ENCODE data around the gene KCNQ4. TPM values are rescaled to one million over a fixed set of nuclear protein-coding genes. Genes with fewer than 3 reads are reported as not detected.

KCNQ4 gene
- total and polyA plus RNA-seq, 3 donors from 2014 or later: 1.4 to 2.4 (median 2.3) TPM

GRCh38 chr1:40853113-40853884, 69.7 kb downstream of the KCNQ4 start:
- Histone ChIP-seq H3K36me3 (ENCODE audit: low read depth, missing control alignments) (no peaks in the 10 kb centered on the region), H3K4me1 (peaks cover 3% of the 10 kb centered on the region), H3K27me3 (no peaks in the 10 kb centered on the region), H3K4me3 (no peak overlapping the region), H3K27ac (no peak overlapping the region), H3K9me3 (no peaks in the 10 kb centered on the region)
- no peak for DNase-seq
- 70 to 74% methylated on average over 13 of the region's 13 CpGs for whole genome bisulfite sequencing, 2 donors
- TF ChIP-seq CTCF (IDR thresholded peaks at IDR 0.05) (no peak), POLR2A (IDR thresholded peaks at IDR 0.05) (no peak)
- intact Hi-C loops (cut with DNase I; ENCODE audit: low total_unique reads): no loop called here

- DNase-seq: no peak
- Histone ChIP-seq H3K36me3 (ENCODE audit: low read depth, missing control alignments) (no peaks in the 10 kb centered on the region), H3K4me1 (peaks cover 3% of the 10 kb centered on the region), H3K27ac (no peak overlapping the region), H3K27me3 (no peaks in the 10 kb centered on the region), H3K9me3 (no peaks in the 10 kb centered on the region), H3K4me3 (no peak overlapping the region)
- TF ChIP-seq POLR2A (IDR thresholded peaks at IDR 0.05) (no peak), CTCF (IDR thresholded peaks at IDR 0.05) (no peak)
- 68 to 74% methylated on average over 2 to 5 of the region's 5 CpGs for WGBS, 2 donors
- intact Hi-C loops (cut with DNase I; ENCODE audit: low total_unique reads): no loop called here
Measured at GRCh38 chr1:40853885-40854170, 70.2 kb downstream of the KCNQ4 start.

GRCh38 chr1:40855513-40855912, 71.9 kb downstream of the KCNQ4 start:
- no peaks in the 10 kb centered on the region for H3K27me3 ChIP-seq
- H3K4me1 ChIP-seq: peaks cover 5% of the 10 kb centered on the region
- DNase-seq: no peak
- WGBS, 2 donors: 85 to 92% methylated on average over 6 of the region's 6 CpGs
- no peak for TF ChIP-seq CTCF (IDR thresholded peaks at IDR 0.05)
- no peak for TF ChIP-seq POLR2A (IDR thresholded peaks at IDR 0.05)
- intact Hi-C loops (cut with DNase I; ENCODE audit: low total_unique reads): no loop called here
- H3K36me3 ChIP-seq (ENCODE audit: low read depth, missing control alignments): no peaks in the 10 kb centered on the region
- H3K4me3 ChIP-seq: no peak overlapping the region
- no peaks in the 10 kb centered on the region for H3K9me3 ChIP-seq
- H3K27ac ChIP-seq: no peak overlapping the region

- 78 to 80% methylated on average over 2 to 3 of the region's 3 CpGs for WGBS, 2 donors
- H3K27me3 ChIP-seq: no peaks in the 10 kb centered on the region
- no peak overlapping the region for H3K4me3 ChIP-seq
- H3K4me1 ChIP-seq: peaks cover 11% of the 10 kb centered on the region
- intact Hi-C loops (cut with DNase I; ENCODE audit: low total_unique reads): no loop called here
- DNase-seq: no peak
- TF ChIP-seq POLR2A (IDR thresholded peaks at IDR 0.05): no peak
- no peak for TF ChIP-seq CTCF (IDR thresholded peaks at IDR 0.05)
- H3K27ac ChIP-seq: no peak overlapping the region
- H3K36me3 ChIP-seq (ENCODE audit: low read depth, missing control alignments): no peaks in the 10 kb centered on the region
- H3K9me3 ChIP-seq: no peaks in the 10 kb centered on the region
Measured at GRCh38 chr1:40856116-40856515, 72.5 kb downstream of the KCNQ4 start.

GRCh38 chr1:40856656-40857302, 73.2 kb downstream of the KCNQ4 start:
- Histone ChIP-seq H3K27me3 (no peaks in the 10 kb centered on the region), H3K27ac (no peak overlapping the region), H3K4me1 (peaks cover 11% of the 10 kb centered on the region), H3K9me3 (no peaks in the 10 kb centered on the region), H3K36me3 (ENCODE audit: low read depth, missing control alignments) (no peaks in the 10 kb centered on the region), H3K4me3 (no peak overlapping the region)
- intact Hi-C loops (cut with DNase I; ENCODE audit: low total_unique reads): no loop called here
- TF ChIP-seq CTCF (IDR thresholded peaks at IDR 0.05) (no peak), POLR2A (IDR thresholded peaks at IDR 0.05) (no peak)
- 92 to 94% methylated on average over 9 of the region's 9 CpGs for WGBS, 2 donors
- no peak for DNase-seq
